Smooth muscle cell (in vitro differentiated cells): Measurements from ENCODE around the gene DCTN3. TPM values are rescaled to one million over a fixed set of nuclear protein-coding genes. Genes with fewer than 3 reads are reported as not detected.

Experiments used
- DNase-seq: peaks from one replicate; lab custom pipeline; 2025; ENCODE audit not compliant: unreplicated experiment; lab: John Stamatoyannopoulos, UW
- H2AFZ ChIP-seq: fragments of 200-600 bp; sonication (generic); 2 replicates; pipeline ENCODE4 v1.6.0; 2016; ENCODE audit warnings: antibody characterized with exemption, low read depth, mild to moderate bottlenecking
- H3F3A ChIP-seq: fragments of 200-600 bp; sonication (generic); 2 replicates; pipeline ENCODE4 v1.6.0; 2017; ENCODE audit warnings: antibody characterized with exemption, low read depth
- H3K27ac ChIP-seq: fragments of 200-600 bp; sonication (generic); 2 replicates; pipeline ENCODE4 v1.5.1; 2016; ENCODE audit warnings: low read depth, mild to moderate bottlenecking
- H3K27me3 ChIP-seq: fragments of 200-600 bp; sonication (generic); 2 replicates; pipeline ENCODE4 v1.6.1; 2016; ENCODE audit warnings: low read depth, mild to moderate bottlenecking
- H3K36me3 ChIP-seq: fragments of 200-600 bp; sonication (generic); 2 replicates; pipeline ENCODE4 v1.5.1; 2016; ENCODE audit warnings: low read depth
- H3K4me1 ChIP-seq: fragments of 200-600 bp; sonication (generic); 2 replicates; pipeline ENCODE4 v1.5.1; 2016; ENCODE audit warnings: low read depth
- H3K4me2 ChIP-seq: fragments of 200-600 bp; sonication (generic); 2 replicates; pipeline ENCODE4 v1.6.0; 2016; ENCODE audit warnings: mild to moderate bottlenecking
- H3K4me3 ChIP-seq: fragments of 200-600 bp; sonication (generic); 2 replicates; pipeline ENCODE4 v1.5.1; 2016; ENCODE audit warnings: mild to moderate bottlenecking
- H3K79me2 ChIP-seq: fragments of 200-600 bp; sonication (generic); 2 replicates; pipeline ENCODE4 v1.6.0; 2016; ENCODE audit warnings: low read depth, mild to moderate bottlenecking
- H3K9ac ChIP-seq: fragments of 200-600 bp; sonication (generic); 2 replicates; pipeline ENCODE4 v1.6.0; 2016; ENCODE audit warnings: low read depth
- H3K9me3 ChIP-seq: fragments of 200-600 bp; sonication (generic); replicated peaks from 2 replicates; pipeline ENCODE4 v1.5.1; 2016; ENCODE audit warnings: low read depth
- H4K20me1 ChIP-seq: fragments of 200-600 bp; sonication (generic); 2 replicates; pipeline ENCODE4 v1.6.0; 2016; ENCODE audit warnings: low read depth
- WGBS: methylation state at CpG from one replicate; pipeline ENCODE4 v1.1.7; 2016; ENCODE audit warnings: low lambda C conversion rate; 5-methylcytosine and 5-hydroxymethylcytosine counted together
- polyA plus RNA-seq: library from polyadenylated mRNA; unstranded; fragments of >200 nt; fragmentation: Nextera tagmentation; extraction: Ambion mirVana; gene quantifications from 2 replicates; pipeline ENCODE4 v1.2.1, GENCODE V29; 2016
- total RNA-seq: library from RNA; depleted of rRNA; stranded (reverse); fragments of >200 nt; gene quantifications from 2 replicates; pipeline ENCODE4 v1.2.3, GENCODE V29; 2014
- TF ChIP-seq, protein P1 (sequence below): fragments of 200-600 bp; sonication (generic); IDR thresholded peaks from 2 replicates; pipeline ENCODE4 v1.5.1; 2017; ENCODE audit warnings: borderline replicate concordance, mild to moderate bottlenecking, antibody characterized with exemption; ENCODE audit not compliant: insufficient read depth, poor library complexity, severe bottlenecking

The DCTN3 gene
- total and polyA plus RNA-seq, 2 experiments from 2014 or later, result 87.6 to 142 TPM

DNA sequence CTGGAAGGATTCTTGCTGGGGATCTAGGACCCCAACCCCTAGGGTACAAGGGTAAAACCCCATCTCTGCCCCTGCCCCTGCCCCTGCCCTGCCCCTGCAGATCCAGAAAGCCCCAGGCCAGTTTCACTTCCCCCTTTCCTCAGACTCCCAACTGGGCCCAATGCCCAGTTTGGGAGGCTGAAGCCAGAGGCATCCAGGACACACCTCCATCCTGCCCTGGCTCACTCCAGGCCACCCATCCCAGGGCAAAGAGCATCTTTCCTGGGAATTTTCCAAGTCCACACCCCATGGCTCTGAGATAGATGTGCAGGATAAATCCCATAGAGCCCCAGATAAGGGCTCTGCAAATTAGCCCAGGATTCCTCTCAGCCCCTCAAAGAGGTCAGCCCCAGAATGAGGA lies 48.2 kb downstream of the DCTN3 start:
- Histone ChIP-seq H3F3A (peaks cover 4% of the 10 kb centered on the region), H2AFZ (no peak overlapping the region), H3K36me3 (no peaks in the 10 kb centered on the region), H3K79me2 (peaks cover 15% of the 10 kb centered on the region), H3K4me1 (peaks cover 47% of the 10 kb centered on the region), H3K27ac (no peak overlapping the region), H3K4me2 (no peak overlapping the region), H3K9me3 (no peaks in the 10 kb centered on the region), H3K9ac (no peak overlapping the region), H4K20me1 (peaks cover 6% of the 10 kb centered on the region), H3K4me3 (no peak overlapping the region), H3K27me3 (no peaks in the 10 kb centered on the region)
- TF ChIP-seq, protein P1, sequence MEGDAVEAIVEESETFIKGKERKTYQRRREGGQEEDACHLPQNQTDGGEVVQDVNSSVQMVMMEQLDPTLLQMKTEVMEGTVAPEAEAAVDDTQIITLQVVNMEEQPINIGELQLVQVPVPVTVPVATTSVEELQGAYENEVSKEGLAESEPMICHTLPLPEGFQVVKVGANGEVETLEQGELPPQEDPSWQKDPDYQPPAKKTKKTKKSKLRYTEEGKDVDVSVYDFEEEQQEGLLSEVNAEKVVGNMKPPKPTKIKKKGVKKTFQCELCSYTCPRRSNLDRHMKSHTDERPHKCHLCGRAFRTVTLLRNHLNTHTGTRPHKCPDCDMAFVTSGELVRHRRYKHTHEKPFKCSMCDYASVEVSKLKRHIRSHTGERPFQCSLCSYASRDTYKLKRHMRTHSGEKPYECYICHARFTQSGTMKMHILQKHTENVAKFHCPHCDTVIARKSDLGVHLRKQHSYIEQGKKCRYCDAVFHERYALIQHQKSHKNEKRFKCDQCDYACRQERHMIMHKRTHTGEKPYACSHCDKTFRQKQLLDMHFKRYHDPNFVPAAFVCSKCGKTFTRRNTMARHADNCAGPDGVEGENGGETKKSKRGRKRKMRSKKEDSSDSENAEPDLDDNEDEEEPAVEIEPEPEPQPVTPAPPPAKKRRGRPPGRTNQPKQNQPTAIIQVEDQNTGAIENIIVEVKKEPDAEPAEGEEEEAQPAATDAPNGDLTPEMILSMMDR, result no peak
- DNase-seq, result no peak

- H3F3A ChIP-seq, result peaks cover 4% of the 10 kb centered on the region
- no peak overlapping the region for H2AFZ ChIP-seq
- DNase-seq, result no peak
- no peak overlapping the region for H3K4me2 ChIP-seq
- TF ChIP-seq, protein P1, result no peak
- peaks cover 3% of the 10 kb centered on the region for H4K20me1 ChIP-seq
- H3K36me3 ChIP-seq, result no peaks in the 10 kb centered on the region
- H3K4me3 ChIP-seq, result no peak overlapping the region
- no peaks in the 10 kb centered on the region for H3K27me3 ChIP-seq
- no peak overlapping the region for H3K9ac ChIP-seq
- H3K27ac ChIP-seq, result no peak overlapping the region
- H3K4me1 ChIP-seq, result peaks cover 46% of the 10 kb centered on the region
- H3K9me3 ChIP-seq, result no peaks in the 10 kb centered on the region
- WGBS, result 85% methylated on average over 12 of the region's 12 CpGs
- peaks cover 15% of the 10 kb centered on the region for H3K79me2 ChIP-seq
These were observed 48.8 kb downstream of the DCTN3 start for GRCh38 chr9:34571481-34571810.

- Histone ChIP-seq H3K4me2 (no peak overlapping the region), H3K9me3 (no peaks in the 10 kb centered on the region), H4K20me1 (peaks cover 3% of the 10 kb centered on the region), H2AFZ (no peak overlapping the region), H3K27me3 (no peaks in the 10 kb centered on the region), H3K4me3 (no peak overlapping the region), H3K36me3 (no peaks in the 10 kb centered on the region), H3K4me1 (peaks cover 46% of the 10 kb centered on the region), H3K9ac (no peak overlapping the region), H3F3A (peaks cover under 1% of the 10 kb centered on the region), H3K27ac (peak overlapping the region; percentile 23), H3K79me2 (peaks cover 15% of the 10 kb centered on the region)
- TF ChIP-seq, protein P1, result no peak
- no peak for DNase-seq
- WGBS, result 87% methylated on average over 7 of the region's 7 CpGs
These were observed 49.4 kb downstream of the DCTN3 start for GRCh38 chr9:34570809-34571480.

GRCh38 chr9:34570376-34570775 lies 49.9 kb downstream of the DCTN3 start:
- H3K9me3 ChIP-seq, result no peaks in the 10 kb centered on the region
- H3K27ac ChIP-seq, result peak overlapping the region; percentile 23
- H3K4me1 ChIP-seq, result peaks cover 44% of the 10 kb centered on the region
- peak overlapping the region; percentile 36 for H3K4me2 ChIP-seq
- 26% methylated on average over 11 of the region's 11 CpGs for WGBS
- H2AFZ ChIP-seq, result peak overlapping the region; percentile 54
- H4K20me1 ChIP-seq, result peaks cover 3% of the 10 kb centered on the region
- H3K9ac ChIP-seq, result no peak overlapping the region
- no peaks in the 10 kb centered on the region for H3K36me3 ChIP-seq
- peaks cover 15% of the 10 kb centered on the region for H3K79me2 ChIP-seq
- H3F3A ChIP-seq, result no peaks in the 10 kb centered on the region
- no peaks in the 10 kb centered on the region for H3K27me3 ChIP-seq
- no peak overlapping the region for H3K4me3 ChIP-seq
- DNase-seq, result no peak
- TF ChIP-seq, protein P1, result no peak
